Osteoblast (primary cell): ENCODE measurements around the gene AGO3. TPM values are rescaled to one million over a fixed set of nuclear protein-coding genes. Genes with fewer than 3 reads are reported as not detected.
A peak's percentile ranks its signal among the peaks of the same experiment; 100 is the strongest.

ENCODE experiments used
- DNase-seq: peaks from one replicate; pipeline ENCODE4 v3.0.0; 2011; ENCODE audit warnings: low spot score, mixed read lengths; ENCODE audit not compliant: insufficient read length; ENCODE audit errors: missing footprints
- H2AFZ ChIP-seq: 2 replicates; pipeline ENCODE4 v1.6.0; 2011; ENCODE audit warnings: mild to moderate bottlenecking, low read length
- H3K27ac ChIP-seq: 2 replicates; pipeline ENCODE4 v1.5.1; 2011; ENCODE audit warnings: mild to moderate bottlenecking, low read depth, low read length, moderate library complexity
- H3K27me3 ChIP-seq: 2 replicates; pipeline ENCODE4 v1.6.0; 2012; ENCODE audit warnings: mild to moderate bottlenecking, control low read depth, inconsistent platforms, low read length, moderate library complexity; ENCODE audit not compliant: insufficient read depth
- H3K36me3 ChIP-seq: 2 replicates; pipeline ENCODE4 v1.5.1; 2011; ENCODE audit warnings: mild to moderate bottlenecking, low read length, control low read depth, moderate library complexity; ENCODE audit not compliant: insufficient read depth
- H3K4me1 ChIP-seq: 2 replicates; pipeline ENCODE4 v1.5.1; 2011; ENCODE audit warnings: mild to moderate bottlenecking, low read length, control low read depth, moderate library complexity; ENCODE audit not compliant: insufficient read depth
- H3K4me2 ChIP-seq: 2 replicates; pipeline ENCODE4 v1.6.0; 2011; ENCODE audit warnings: mild to moderate bottlenecking, low read length; ENCODE audit not compliant: insufficient read depth
- H3K4me3 ChIP-seq: fragments of 200-600 bp; sonication (generic); 3 replicates; pipeline ENCODE4 v1.5.1; 2012; ENCODE audit warnings: mild to moderate bottlenecking, low read length, inconsistent platforms; ENCODE audit not compliant: insufficient read depth
- H3K79me2 ChIP-seq: 2 replicates; pipeline ENCODE4 v1.6.0; 2012; ENCODE audit warnings: mild to moderate bottlenecking, low read length, control low read depth, inconsistent platforms; ENCODE audit not compliant: insufficient read depth
- H3K9me3 ChIP-seq: 2 replicates; pipeline ENCODE4 v1.5.1; 2011; ENCODE audit warnings: low read depth, low read length, control low read depth
- H4K20me1 ChIP-seq: 2 replicates; pipeline ENCODE4 v1.6.0; 2012; ENCODE audit warnings: mild to moderate bottlenecking, low read length, control low read depth; ENCODE audit not compliant: insufficient read depth
- CTCF ChIP-seq: IDR thresholded peaks from 2 replicates; pipeline ENCODE4 v1.5.1; 2011; ENCODE audit warnings: mild to moderate bottlenecking, low read depth, low read length, moderate library complexity; ENCODE audit errors: extremely low read depth
- total RNA-seq: library from RNA; depleted of rRNA; stranded (reverse); fragments of >200 nt; gene quantifications from 2 replicates; pipeline ENCODE4 v1.2.3, GENCODE V29; 2012

Gene AGO3
- total RNA-seq, 1 donor = 14.8 TPM

GRCh38 chr1:36070349-36070748 lies 139.4 kb downstream of the AGO3 start:
- H4K20me1 ChIP-seq = no peaks in the 10 kb centered on the region
- no peak overlapping the region for H3K4me3 ChIP-seq
- H3K27ac ChIP-seq = no peak overlapping the region
- H3K36me3 ChIP-seq = no peaks in the 10 kb centered on the region
- no peaks in the 10 kb centered on the region for H3K9me3 ChIP-seq
- no peaks in the 10 kb centered on the region for H3K27me3 ChIP-seq
- DNase-seq = no peak
- no peak for TF ChIP-seq CTCF
- no peak overlapping the region for H3K4me2 ChIP-seq
- H2AFZ ChIP-seq = no peak overlapping the region
- no peaks in the 10 kb centered on the region for H3K4me1 ChIP-seq
- no peaks in the 10 kb centered on the region for H3K79me2 ChIP-seq

DNA sequence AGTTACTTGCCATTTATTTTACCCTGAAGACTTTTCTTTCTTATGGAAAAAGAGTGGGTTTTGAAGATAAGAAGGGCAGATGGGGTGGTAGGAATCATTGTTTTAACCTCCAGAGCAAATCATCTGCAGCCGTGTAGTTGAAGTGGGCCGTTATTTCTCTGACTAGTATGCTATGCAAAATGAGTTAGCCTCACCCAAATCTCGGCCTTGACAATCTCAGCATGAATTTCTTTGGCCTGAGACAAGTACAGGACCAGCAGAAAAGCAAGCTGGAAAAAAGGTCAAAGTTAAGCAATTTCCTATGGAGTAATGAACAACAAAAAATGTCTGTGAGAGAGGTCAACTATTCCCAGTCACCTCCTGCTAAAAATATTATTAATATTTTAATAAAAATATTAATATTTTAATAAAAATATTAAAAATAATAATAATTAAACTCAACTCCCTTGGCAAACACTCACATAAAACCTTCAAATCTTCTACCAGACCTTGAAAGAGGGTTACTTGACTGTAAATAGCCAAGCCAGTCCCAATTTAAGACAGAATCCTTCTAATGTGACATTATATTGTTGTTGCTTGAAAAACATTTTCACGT lies 146.2 kb downstream of the AGO3 start:
- Histone ChIP-seq H3K4me3 (no peak overlapping the region), H4K20me1 (no peaks in the 10 kb centered on the region), H3K79me2 (no peaks in the 10 kb centered on the region), H3K9me3 (no peaks in the 10 kb centered on the region), H3K4me2 (no peak overlapping the region), H3K4me1 (no peaks in the 10 kb centered on the region), H2AFZ (no peak overlapping the region), H3K27ac (no peak overlapping the region), H3K27me3 (no peaks in the 10 kb centered on the region), H3K36me3 (no peaks in the 10 kb centered on the region)
- DNase-seq = no peak
- TF ChIP-seq CTCF = no peak

DNA sequence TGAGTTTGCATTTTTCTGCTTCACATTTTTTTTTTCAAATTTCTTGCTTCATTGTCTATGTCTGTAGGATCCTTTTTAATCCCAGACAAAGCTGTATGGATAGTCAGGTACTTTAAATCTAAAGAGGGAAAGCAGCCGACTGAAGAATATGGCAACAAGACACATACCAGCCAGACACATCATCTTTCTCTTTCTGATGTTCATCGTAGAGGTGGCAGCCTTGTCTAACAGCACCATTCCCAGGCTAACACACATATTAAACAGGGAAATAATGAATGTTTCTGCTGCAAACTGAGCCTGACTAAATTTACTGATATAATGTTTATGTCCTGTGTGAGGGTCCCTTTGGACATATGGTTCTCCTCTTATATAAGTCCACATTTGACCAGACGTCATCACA lies 149.3 kb downstream of the AGO3 start:
- Histone ChIP-seq H3K9me3 (no peaks in the 10 kb centered on the region), H3K4me2 (no peak overlapping the region), H2AFZ (no peak overlapping the region), H3K27me3 (no peaks in the 10 kb centered on the region), H3K79me2 (no peaks in the 10 kb centered on the region), H3K4me1 (peaks cover 5% of the 10 kb centered on the region), H3K36me3 (no peaks in the 10 kb centered on the region), H4K20me1 (no peaks in the 10 kb centered on the region), H3K4me3 (no peak overlapping the region), H3K27ac (no peak overlapping the region)
- DNase-seq = peak; percentile 34
- no peak for TF ChIP-seq CTCF

GRCh38 chr1:36080801-36081200 lies 149.9 kb downstream of the AGO3 start:
- no peak overlapping the region for H3K27ac ChIP-seq
- no peak overlapping the region for H3K4me2 ChIP-seq
- no peaks in the 10 kb centered on the region for H3K9me3 ChIP-seq
- H3K27me3 ChIP-seq = no peaks in the 10 kb centered on the region
- no peak for TF ChIP-seq CTCF
- no peak overlapping the region for H2AFZ ChIP-seq
- no peaks in the 10 kb centered on the region for H4K20me1 ChIP-seq
- no peaks in the 10 kb centered on the region for H3K79me2 ChIP-seq
- no peaks in the 10 kb centered on the region for H3K36me3 ChIP-seq
- H3K4me1 ChIP-seq = peaks cover 5% of the 10 kb centered on the region
- DNase-seq = peak; percentile 8
- no peak overlapping the region for H3K4me3 ChIP-seq
